GM21737 (cell line): ENCODE measurements around the gene HOXB3.

Source experiments
- ATAC-seq: cut with Tn5 transposase; IDR thresholded peaks from one replicate; pipeline ENCODE4 v1.9.1; 2021; ENCODE audit warnings: mild to moderate bottlenecking, moderate library complexity; ENCODE audit not compliant: unreplicated experiment

HOXB3 gene

GRCh38 chr17:48588528-48588927, 1.5 kb downstream of the HOXB3 start:
- no peak for ATAC-seq

- ATAC-seq, result no peak
Observed at GRCh38 chr17:48588074-48588415, 2.0 kb downstream of the HOXB3 start.

GRCh38 chr17:48587276-48588073, 2.6 kb downstream of the HOXB3 start:
- no peak for ATAC-seq

DNA sequence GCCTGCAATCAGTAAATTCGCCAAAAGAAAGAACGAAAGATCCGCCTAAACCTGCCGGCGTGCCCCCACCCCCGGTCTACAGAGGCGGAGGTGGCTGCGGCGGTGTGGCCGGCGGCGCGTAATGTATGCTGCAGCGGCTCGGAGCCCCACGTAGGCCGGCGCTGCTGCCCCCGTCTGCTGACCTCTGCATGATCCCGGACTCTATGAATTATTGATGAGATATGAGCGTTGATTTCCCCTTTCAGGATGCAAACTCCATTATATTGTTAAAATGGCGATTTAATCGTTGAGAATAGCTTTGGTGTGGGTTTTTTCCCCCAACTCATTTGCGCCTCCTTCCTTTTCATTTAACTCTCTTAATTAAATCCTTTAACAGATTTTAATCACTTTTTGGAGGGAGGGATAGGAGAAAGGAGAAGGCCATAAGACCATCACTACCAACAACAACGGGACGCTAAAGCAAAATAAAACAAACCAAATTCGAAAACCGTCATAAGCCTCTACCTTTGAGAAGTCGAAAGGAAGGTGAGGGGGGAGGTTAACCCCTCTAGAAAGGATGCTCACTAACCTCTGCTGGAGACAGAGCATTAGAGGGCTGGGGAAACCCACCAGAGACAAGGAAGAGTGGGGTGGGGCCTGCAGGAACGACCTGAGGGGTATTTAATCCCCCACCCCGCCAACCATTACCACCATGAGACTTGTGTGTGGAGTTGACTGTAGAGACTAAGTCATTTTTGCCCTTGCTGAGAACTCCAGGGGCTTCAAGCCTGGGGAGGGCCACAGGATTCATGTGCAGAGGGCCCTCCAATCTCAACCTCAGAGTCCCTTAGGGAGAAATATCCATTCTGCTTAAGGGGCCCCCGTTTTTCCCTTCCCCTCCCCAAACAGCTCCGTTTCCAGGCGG, 3.4 kb downstream of the HOXB3 start:
- ATAC-seq, result no peak

GRCh38 chr17:48584223-48584741, 5.8 kb downstream of the HOXB3 start:
- no peak for ATAC-seq

DNA sequence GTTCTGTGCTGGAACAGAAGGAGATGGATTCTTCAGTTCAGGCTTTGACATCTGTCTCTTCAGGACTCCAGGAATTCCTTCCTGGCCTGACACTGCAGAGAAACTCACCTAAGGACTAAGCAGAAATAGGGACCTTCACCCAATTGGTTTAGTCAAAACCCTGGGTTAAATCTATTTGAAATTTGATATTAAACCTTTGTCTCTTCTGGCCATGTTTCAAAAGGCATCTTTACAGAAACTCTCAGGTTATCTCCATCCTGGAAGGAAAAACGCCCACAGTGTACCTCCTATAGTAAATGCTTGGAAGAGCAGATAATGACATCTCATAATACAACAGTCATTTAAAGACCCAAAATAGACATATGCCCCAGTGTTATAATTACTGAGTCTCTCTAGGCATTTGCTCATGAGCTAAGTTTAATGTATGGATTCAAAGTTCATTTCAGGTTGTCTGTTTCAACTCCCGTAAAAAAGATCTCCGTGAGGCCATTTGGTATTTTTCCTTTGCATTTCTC, 6.3 kb downstream of the HOXB3 start:
- no peak for ATAC-seq

DNA sequence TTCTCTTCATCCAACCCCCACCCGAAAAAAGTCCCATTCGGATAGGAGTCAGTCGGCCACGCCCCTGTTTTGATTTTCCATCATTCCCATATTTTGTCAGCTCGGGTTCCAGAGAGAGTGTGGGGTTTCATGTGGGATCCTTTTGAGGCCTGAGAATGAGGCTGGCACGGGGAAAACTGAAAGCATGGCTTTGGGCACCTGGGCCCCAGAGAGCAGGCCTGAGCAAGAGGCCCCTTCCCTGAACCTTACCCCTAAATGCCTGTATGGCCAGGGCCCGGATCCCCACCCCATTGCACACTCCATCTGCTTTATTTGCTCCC, 7.3 kb downstream of the HOXB3 start:
- ATAC-seq, result no peak

GRCh38 chr17:48579760-48580554, 10.1 kb downstream of the HOXB3 start:
- no peak for ATAC-seq

DNA sequence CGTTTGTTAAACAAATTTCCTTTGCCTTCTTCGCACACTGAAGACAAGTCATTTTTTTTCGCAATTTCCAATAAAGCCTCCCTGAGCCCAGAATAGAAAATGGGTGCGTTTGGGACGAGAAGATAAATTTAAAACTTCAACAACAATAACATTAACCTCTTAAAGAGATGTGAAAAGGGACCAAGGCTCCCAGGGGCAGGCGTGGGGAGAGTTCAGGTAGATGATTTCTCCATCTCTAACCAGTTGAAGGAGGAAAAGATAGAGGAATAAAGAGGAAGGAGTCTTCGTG, 10.6 kb downstream of the HOXB3 start:
- ATAC-seq, result no peak

DNA sequence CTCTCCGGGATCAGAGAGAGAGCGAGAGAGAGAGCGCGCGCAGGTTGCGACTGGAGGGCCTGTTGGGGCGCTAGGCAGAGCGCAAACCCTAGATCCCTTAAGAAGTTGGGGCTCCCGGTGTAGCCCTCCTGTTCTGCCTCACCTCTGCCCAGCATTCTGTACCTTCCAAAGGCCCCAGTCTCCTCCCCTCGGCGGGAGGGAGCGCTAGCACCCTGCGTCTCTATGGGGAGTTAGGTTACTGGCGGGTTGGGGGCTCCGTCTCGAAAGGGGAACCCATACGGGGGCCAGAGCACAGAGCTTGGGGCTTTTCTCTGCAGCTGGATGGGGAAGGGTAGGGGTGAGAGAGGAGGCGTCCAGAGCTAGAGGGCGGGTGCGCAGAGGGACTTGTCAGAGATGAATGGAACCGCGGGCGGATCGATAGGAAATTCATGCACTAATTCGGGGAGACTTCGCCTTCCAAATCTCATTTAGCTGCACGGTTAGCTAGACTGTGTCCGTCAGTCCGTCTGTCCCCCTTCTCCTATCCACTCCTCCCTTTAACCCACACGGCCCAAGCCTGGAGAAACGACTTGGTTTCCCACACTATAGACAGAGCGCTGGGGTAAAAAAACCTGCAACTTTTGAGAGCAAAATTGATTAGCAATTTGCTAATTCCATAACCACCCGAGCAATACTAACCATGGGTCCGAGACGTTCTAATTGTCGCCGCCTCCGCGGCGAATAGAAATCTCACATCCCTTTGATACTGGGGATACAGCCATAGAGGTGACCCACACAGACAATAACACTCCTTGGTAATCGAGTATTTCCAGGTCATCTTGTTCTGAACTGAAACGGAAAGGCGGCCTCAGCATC, 11.2 kb downstream of the HOXB3 start:
- ATAC-seq, result no peak

DNA sequence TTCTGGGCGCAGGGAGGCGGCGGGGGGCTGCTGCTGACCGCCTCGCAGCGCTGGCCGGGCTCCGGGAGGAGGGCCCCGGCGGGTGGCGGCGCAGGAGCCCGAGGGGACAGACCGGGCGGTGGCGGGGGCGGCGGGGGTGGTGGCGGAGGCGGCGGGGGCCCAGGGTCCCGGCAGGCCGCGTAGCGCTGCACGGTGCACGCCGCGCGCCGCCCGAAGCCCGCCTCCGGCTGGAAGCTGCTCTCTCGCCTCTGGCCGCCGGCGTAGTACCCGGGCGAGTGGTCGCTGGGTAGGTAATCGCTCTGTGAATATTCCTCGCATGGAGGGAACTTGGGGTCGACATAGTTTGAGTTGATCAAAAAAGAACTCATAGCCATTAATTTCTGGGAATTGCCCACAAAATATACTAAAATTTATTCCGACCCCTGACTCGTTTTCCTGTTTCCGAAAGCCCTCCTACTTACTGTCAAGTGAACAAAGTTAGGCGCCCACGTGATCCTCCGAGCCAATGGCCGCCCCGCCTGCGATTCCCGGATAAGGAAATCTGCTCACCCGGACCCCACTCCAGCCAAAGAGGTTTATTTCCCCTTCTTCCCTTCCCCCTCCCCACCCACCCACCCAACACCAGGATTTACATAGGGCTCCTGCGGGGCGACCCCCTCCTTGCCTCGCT, 12.0 kb downstream of the HOXB3 start, which contains the start of gene HOXB4:
HOXB4 (minus strand) TSS at position 405 of the 670 bp plus-strand sequence; CDS start at position 374, 31 bp downstream.
- no peak for ATAC-seq

- ATAC-seq, result no peak
Observed at GRCh38 chr17:48577330-48577945, 12.6 kb downstream of the HOXB3 start.

GRCh38 chr17:48576479-48577309, 13.3 kb downstream of the HOXB3 start:
- no peak for ATAC-seq

GRCh38 chr17:48575673-48576478, 14.2 kb downstream of the HOXB3 start:
- ATAC-seq, result no peak

GRCh38 chr17:48575066-48575582, 14.9 kb downstream of the HOXB3 start:
- no peak for ATAC-seq

DNA sequence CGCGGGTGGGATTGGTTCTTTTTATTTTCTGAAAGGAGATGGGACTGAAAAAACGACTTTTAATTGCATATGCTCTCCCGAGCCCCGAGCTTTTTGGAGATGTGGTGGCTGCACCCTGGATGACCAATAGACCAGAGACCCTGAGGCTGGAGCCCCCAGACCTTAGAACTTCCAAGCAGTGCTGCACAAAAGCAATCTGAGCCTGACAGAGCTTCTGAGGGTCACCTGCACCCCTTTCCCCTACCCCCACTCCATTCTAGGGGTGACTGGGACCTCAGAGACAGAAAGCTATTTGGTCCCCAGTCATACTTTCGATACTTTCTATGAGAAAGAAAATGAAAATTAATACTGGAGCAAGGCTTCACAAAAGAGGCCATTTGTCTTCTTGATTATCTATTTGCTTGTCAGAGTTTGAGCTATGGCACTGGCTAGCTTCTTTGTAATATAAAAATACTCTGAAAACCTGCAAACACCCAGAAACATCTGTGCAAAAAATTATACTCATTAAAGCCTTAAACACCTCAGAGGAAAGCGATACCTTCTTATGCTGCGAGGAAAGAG, 15.5 kb downstream of the HOXB3 start:
- no peak for ATAC-seq

GRCh38 chr17:48571826-48572417, 18.1 kb downstream of the HOXB3 start:
- no peak for ATAC-seq
